ENCODE measurements around the gene ZSCAN10. TPM values are rescaled to one million over a fixed set of nuclear protein-coding genes. Genes with fewer than 3 reads are reported as not detected.

ZSCAN10 gene
- total RNA-seq, 1 donor from 2014 or later = not detected

DNA sequence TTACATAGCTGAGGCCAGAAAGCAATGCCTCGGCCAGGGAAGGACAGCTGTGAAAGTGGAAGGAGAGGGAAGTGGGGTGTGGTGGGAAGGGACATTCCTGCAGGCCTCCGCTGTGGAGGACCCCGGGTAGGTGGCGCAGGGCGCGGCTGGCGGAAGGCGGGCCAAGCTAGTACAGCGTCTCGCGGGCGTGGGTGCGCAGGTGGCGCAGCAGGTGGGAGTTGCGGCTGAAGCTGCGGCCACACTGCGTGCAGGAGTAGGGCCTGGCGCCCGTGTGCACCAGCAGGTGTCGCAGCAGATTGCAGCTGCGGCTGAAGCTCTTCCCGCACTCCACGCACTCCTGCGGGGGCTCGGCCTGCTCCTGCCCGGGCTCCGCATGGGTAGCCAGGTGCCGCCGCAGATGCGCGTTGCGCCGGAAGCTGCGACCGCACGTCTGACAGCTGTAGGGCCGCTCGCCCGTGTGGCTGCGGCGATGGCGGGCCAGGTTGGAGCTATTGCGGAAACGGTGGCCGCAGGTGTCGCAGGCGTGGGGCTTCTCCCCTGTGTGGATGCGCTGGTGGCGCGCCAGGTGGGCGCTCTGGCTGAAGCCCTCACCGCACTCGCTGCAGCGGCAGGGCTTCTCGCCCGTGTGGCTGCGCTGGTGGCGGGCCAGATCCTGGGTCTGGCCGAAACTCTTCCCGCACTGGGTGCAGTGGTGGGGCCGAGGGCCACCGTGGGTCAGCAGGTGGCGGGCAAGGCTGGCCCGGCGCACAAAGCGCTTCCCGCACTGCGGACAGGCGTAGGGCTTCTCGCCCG, 10.0 kb downstream of the ZSCAN10 start:
- Histone ChIP-seq H3K27me3 (ENCODE audit: low read depth) (no peaks in the 10 kb centered on the region), H3K4me1 (peaks cover 36% of the 10 kb centered on the region), H3K36me3 (no peaks in the 10 kb centered on the region), H3K9me3 (no peaks in the 10 kb centered on the region), H3K27ac (peak overlapping the region; percentile 71), H3K4me3 (no peak overlapping the region)
- intact Hi-C loops (cut with DNase I) = no loop called here
- ATAC-seq = peak; percentile 64 to 81
- TF ChIP-seq, protein P1, sequence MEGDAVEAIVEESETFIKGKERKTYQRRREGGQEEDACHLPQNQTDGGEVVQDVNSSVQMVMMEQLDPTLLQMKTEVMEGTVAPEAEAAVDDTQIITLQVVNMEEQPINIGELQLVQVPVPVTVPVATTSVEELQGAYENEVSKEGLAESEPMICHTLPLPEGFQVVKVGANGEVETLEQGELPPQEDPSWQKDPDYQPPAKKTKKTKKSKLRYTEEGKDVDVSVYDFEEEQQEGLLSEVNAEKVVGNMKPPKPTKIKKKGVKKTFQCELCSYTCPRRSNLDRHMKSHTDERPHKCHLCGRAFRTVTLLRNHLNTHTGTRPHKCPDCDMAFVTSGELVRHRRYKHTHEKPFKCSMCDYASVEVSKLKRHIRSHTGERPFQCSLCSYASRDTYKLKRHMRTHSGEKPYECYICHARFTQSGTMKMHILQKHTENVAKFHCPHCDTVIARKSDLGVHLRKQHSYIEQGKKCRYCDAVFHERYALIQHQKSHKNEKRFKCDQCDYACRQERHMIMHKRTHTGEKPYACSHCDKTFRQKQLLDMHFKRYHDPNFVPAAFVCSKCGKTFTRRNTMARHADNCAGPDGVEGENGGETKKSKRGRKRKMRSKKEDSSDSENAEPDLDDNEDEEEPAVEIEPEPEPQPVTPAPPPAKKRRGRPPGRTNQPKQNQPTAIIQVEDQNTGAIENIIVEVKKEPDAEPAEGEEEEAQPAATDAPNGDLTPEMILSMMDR (IDR thresholded peaks at IDR 0.05) = no peak
- DNase-seq = peak; percentile 72

DNA sequence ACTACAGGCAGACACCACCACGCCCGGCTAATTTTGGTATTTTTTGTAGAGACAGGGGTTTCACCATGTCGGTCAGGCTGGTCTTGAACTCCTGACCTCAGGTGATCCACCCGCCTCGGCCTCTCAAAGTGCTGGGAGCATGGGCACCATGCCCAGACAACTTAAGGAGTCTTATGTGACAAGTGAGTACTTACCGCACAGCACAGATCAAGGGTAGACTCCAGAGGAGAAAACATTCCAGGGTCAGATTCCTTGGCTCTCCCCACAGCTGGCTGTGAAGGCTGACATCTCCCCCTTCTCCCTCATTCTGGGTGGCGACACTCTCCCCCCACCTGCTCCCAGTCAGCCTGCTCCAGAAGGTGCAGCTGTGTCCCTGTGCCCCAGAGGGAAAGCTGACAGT, 10.6 kb downstream of the ZSCAN10 start:
- TF ChIP-seq, protein P1 (IDR thresholded peaks at IDR 0.05) = no peak
- peak; percentile 78 to 86 for ATAC-seq
- H3K27ac ChIP-seq = peak overlapping the region; percentile 85
- no peaks in the 10 kb centered on the region for H3K27me3 ChIP-seq (ENCODE audit: low read depth)
- DNase-seq = peak; percentile 68
- peaks cover 36% of the 10 kb centered on the region for H3K4me1 ChIP-seq
- no peaks in the 10 kb centered on the region for H3K36me3 ChIP-seq
- H3K4me3 ChIP-seq = no peak overlapping the region
- H3K9me3 ChIP-seq = no peaks in the 10 kb centered on the region
- intact Hi-C loops (cut with DNase I) = no loop called here

DNA sequence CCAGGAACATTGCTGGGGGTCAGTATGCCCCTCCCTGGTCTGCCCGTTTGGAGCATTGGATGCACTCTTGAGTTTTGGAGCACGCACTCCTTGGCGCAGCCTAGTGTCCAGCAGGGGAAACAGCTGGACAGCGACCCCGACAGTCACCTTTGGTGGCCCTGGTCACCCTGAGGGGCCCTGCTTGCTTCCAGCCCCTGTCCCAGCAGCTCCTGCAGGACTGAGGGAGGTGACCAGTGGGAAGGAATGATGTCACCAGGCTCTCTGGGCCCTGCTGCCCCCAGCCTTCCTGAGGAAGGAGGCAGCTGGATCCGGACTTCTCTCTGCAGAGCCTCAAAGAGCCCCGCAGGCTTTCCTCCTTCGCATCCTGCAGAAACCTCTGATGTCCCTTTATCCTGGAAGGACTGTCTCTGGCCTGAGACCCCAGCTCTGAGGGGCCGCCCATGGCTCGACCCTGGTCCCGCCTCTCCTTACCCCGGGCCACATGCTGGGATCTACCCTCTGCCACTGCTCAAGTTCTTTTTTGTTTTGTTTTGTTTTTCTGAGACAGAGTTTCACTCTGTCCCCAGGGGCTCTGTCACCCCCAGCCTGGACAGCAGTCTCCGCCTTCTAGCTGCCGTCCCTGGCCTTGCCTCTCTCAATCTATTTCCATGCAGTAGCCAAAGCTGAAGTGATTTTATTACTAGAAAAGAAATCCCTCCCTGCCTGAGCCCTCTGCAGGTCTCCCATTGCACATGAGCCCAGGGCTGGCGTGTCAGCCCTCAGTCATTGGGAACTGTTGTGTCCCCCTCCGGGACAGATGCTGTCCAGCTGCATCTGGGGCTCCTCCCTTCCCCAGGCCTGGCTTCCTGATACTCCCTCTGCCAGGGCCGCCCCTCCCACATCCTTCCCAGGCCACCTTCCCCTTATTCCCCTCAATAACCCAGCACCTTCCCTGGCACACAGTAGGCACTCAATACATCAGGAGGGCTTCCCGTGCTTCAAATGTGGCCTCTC, 11.6 kb downstream of the ZSCAN10 start:
- H3K4me3 ChIP-seq = peak overlapping the region; percentile 60
- H3K36me3 ChIP-seq = no peaks in the 10 kb centered on the region
- intact Hi-C loops (cut with DNase I) = no loop called here
- H3K4me1 ChIP-seq = peaks cover 36% of the 10 kb centered on the region
- ATAC-seq = peak; percentile 44 to 59
- DNase-seq = no peak
- no peaks in the 10 kb centered on the region for H3K27me3 ChIP-seq (ENCODE audit: low read depth)
- H3K9me3 ChIP-seq = no peaks in the 10 kb centered on the region
- peak overlapping the region; percentile 85 for H3K27ac ChIP-seq
- TF ChIP-seq, protein P1 (IDR thresholded peaks at IDR 0.05) = peak; percentile 28

DNA sequence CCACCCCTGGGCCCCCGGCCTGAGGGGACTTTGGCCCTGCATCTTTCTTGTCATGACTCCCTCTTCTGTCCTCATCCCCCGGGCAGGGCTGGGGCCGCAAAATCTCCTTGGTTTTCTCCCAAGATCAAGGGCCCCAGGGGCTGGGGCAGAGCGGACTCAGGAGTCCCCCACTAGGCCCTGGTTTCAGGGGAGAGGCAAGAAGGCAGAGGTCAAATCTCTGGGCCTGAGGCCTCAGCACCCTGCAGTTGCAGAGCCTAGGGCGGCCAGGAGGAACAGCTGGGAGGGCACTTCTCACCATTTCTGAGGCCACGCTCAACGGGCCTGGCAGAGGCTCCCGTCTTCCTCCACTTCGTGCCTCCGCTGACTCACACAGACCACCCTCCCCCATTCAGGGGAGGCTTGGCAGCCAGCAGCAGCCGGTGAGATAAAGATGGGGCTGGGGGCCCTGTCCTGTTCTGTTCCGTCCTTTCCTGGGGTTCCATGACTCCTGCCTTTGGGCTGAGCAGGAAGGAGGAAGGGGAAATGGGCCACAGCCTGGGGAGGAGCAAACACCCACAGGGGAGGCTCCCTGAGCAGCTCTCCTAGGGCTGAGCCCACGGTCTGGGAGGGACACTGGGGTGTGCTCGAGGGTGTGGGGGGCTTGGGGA, 12.4 kb downstream of the ZSCAN10 start:
- Histone ChIP-seq H3K27me3 (ENCODE audit: low read depth) (no peaks in the 10 kb centered on the region), H3K9me3 (no peaks in the 10 kb centered on the region), H3K36me3 (no peaks in the 10 kb centered on the region), H3K4me3 (peak overlapping the region; percentile 60), H3K4me1 (peaks cover 36% of the 10 kb centered on the region), H3K27ac (peak overlapping the region; percentile 85)
- DNase-seq (no peak), ATAC-seq (peak; percentile 46 to 52)
- TF ChIP-seq, protein P1 (IDR thresholded peaks at IDR 0.05) = no peak
- intact Hi-C loops (cut with DNase I) = no loop called here
